Measurements from ENCODE around the gene MSI1.
A peak's percentile ranks its signal among the peaks of the same experiment; 100 is the strongest.
"Not testable (repeated sequence)": the region's sequence is repeated elsewhere in the genome, so short reads cannot be mapped to it uniquely, and the experiment has no call there.

Gene MSI1

DNA sequence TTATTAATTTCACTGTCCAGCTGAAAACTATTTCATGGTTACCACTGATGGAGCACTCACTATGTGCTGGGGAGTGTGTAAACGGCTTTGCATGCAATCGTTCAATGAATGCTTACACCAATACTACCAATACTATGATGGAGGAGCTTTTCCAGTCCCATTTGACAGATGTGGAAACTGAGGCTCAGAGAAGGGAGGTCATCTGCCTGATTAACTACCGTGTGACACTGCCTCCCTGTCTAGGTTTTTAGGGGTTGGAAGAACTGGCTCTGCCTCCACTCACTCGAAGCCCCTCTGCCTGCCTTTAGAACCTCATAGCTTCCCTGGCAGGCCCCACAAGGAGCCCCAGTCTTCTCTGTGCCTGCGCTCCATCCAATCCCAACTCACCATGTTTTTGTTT lies 11.9 kb downstream of the MSI1 start:
- no peak for DNase-seq (ENCODE audit: low read depth in 3 of 3)

DNA sequence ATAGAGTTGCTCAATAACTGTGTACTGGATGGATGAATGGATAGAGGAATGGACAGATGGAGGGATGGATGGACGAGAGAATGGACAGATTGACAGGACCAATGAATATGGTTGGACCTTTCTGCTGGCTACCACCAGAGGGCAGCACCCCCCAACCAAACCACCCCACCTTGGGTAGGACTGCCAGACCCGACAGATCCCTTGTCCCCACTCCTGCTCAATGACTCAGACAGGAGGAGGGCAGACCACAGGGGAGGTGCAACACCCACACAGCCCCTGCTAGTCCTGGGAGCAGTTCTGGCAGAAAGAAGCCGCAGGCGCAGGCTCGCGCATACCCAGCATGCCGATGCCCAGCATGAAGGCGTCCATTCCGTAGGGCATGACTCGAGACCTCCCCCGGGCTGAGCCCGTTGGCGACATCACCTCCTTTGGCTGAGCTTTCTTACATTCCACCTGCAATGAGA lies 12.4 kb downstream of the MSI1 start:
- DNase-seq (ENCODE audit: low read depth in 3 of 3), result peak; percentile 58 to 72 (median 64)

DNA sequence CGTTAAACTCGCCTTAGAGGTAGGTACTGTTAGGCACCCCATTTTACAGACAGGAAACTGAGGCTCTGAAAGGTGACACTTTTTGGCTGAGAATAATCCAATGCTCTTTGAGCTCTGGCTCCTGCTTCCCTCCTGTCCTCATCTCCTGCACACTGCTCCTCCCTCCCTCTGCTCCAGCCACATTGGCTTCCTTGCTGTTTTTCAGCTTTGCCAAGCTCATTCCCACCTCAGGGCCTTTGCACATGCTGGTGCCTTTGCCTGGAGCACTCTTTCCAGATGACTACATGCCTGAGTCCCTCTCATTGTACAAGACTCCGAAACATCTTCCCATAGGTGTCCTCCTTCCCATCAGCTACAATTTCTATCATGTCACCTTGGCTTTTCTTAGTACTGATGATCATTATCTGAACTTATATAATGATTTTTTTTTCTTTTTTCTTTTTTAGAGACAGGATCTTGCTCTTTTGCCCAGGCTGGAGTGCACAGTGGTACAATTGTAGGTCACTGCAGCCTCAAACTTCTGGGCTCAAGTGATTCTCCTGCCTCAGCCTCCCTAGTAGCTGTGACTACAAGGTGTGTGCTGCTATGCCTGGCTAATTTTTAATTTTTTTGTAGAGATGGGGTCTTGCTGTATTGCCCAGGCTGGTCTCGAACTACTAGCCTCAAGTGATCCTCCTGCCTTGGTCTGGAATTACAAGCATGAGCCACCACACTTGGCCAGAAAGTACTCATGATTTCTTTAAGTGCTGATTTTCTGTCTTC lies 15.2 kb downstream of the MSI1 start:
- no peak for DNase-seq (ENCODE audit: low read depth in 3 of 3)

DNA sequence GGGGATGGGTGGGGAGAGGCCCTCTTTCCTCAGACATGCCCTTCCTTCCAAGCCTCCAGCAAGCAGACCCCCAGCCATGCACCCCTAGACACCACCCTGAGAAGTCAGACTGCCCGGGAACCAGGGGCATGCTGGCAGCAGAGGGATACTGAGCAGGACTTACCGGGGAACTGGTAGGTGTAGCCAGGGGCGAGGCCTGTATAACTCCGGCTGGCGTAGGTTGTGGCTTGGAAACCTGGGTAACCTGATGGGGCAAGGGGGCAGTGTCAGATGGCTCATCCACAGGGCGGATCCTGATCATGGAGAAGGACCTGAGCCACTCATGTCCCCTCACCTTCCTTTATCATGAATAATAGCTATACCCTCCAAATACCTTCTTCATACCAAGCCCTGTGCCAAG lies 15.8 kb downstream of the MSI1 start:
- no peak for DNase-seq (ENCODE audit: low read depth in 3 of 3)

DNA sequence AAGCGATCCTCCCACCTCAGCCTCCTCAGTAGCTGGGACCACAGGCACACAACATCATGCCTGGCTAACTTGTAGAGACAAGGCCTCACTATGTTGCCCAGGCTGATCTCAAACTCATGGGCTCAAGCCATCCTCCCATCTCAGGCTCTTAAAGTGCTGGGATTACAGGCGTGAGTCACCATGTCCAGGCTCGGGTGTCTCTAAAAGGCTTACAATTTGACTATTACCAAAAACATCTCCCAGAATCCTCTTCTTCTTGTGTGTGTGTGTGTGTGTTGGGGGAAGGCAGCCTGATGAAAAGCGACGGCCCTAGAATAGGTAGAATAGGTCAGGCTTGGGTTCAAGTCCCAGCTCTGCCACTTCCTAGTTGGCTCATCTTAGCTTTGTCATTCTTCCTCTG lies 16.8 kb downstream of the MSI1 start:
- no peak for DNase-seq (ENCODE audit: low read depth in 3 of 3)

DNA sequence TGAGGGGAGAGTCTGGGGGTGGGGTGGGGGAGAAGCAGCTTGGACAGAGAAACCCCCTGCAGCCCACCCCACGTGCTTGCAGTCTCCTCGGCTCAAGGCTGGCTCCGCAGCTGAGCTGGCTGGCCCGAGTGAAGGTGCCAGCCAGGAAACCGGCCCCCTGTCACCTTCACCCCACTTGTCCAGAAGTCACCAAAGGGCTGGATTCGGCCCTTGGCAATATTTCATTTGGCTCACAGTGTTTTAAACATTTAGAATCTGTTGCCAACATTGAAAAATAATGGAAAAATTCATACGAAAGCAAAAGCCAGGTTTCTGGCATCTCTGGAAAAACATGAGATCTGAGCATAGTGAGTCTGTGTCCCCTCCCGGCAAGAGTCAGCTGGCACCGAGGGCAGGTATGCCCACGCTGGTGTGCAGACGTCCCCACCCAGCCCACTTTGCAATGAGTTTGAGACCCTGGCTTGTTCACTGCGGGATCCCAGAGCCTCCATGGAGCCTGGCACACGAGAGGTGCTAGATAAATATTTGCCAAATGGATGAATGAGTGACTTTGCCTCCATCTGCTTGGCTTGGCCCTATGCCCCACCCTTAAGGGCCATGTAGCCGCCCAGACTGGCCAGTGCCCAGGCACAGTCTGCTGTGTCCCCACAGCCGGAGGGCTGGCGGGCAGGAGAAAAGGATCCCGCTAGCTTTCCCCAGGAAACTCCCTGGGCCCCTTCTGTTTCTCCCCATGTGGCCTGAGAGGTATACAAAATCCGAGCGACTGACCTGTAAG lies 18.2 kb downstream of the MSI1 start:
- no peak for DNase-seq (ENCODE audit: low read depth in 3 of 3)

DNA sequence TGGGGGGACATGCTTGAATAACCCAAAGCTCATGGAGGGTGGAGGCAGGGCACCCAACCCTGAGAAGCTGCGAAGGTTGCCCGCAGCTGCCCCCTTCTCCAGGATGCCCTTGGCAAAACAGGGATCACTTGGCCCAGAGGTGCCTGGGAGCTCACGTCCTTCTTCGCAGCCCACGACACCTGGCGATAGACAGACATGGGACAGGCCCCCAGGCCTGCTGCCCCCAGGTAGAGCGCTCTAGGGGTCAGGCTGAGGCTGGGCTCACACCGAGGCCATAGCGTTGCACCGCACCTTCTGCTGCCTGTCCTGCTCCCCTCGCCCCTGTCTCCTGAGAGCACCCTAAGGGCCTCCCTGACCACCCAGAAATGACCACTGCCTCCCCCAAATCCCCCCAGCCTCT lies 21.2 kb downstream of the MSI1 start:
- DNase-seq (ENCODE audit: low read depth in 3 of 3), result no peak

DNA sequence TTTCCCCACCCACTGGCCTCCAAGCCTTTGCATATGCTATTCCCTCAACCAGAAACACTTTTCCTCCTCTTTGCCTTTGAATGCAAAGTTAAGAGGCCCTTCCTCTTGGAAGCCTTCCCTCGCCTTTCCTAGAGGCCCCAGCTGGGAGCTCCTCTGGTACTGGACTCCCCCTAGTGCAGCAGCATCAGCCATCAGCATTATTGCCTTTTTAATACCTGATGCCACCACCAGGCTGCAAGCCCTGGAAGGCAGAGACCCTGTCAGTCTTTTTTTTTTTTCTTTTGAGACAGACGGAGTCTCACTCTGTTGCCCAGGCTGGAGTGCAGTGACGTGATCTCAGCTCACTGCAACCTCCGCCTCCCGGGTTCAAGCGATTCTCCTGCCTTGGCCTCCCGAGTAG lies 22.3 kb downstream of the MSI1 start:
- DNase-seq (ENCODE audit: low read depth in 3 of 3), result no peak

DNA sequence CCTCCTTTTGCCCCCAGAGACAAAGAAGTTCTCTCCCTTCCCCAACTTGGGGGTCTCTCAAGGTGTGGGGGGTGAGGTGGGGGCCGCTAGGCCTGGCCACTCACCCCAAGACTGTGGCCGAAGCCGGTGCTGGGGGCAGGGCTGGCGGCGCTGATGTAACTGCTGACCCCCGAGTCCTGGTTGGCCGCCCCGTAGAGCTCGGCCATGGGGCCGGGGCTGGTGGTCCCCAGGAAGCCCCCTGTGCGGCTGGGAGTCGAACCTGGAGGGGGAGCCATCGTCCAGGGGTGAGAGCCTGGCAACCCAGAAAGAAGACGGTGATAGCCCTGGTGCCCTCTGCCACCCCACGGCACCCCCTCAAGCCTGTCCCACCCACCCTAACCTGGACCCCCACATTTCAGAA lies 22.9 kb downstream of the MSI1 start:
- no peak for DNase-seq (ENCODE audit: low read depth in 3 of 3)

DNA sequence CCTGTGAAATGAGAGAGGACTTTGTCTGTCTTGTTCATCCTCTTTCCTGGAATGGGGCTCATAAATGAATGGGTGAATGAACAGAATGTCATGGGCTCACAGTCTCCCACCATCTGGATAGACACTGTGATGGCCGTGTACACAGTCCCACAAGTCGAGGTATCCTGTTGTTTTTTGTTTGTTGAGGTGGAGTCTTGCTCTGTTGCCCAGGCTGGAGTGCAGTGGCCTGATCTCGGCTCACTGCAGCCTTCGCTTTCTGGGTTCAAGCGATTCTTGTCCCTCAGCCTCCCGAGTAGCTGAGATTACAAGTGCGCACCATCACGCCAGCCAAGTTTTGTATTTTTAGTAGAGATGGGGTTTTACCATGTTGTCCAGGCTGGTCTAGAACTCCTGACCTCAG lies 25.3 kb downstream of the MSI1 start:
- no peak for DNase-seq (ENCODE audit: low read depth in 3 of 3)

DNA sequence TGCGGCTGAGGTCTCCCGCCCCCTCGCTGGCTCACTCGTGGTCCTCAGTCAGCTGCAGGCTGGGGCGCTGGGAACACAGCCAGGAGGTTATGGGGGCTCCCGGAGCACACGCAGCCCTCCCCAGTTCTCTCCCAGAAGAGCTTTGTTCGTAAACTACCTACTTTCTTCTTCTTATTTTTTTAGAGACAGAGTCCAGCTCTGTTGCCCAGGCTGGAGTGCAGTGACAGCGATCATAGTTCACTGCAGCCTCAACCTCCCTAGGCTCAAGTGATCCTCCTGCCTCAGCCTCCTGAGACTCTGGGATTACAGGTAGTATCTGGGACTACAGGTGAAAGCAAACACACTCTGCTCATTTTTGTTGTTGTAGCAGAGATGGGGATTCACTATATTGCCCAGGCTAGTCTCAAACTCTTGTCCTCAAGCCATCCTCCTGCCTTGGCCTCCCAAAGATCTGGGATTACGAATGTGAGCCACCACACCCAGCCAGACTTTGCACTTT lies 25.9 kb downstream of the MSI1 start:
- no peak for DNase-seq (ENCODE audit: low read depth in 3 of 3)

DNA sequence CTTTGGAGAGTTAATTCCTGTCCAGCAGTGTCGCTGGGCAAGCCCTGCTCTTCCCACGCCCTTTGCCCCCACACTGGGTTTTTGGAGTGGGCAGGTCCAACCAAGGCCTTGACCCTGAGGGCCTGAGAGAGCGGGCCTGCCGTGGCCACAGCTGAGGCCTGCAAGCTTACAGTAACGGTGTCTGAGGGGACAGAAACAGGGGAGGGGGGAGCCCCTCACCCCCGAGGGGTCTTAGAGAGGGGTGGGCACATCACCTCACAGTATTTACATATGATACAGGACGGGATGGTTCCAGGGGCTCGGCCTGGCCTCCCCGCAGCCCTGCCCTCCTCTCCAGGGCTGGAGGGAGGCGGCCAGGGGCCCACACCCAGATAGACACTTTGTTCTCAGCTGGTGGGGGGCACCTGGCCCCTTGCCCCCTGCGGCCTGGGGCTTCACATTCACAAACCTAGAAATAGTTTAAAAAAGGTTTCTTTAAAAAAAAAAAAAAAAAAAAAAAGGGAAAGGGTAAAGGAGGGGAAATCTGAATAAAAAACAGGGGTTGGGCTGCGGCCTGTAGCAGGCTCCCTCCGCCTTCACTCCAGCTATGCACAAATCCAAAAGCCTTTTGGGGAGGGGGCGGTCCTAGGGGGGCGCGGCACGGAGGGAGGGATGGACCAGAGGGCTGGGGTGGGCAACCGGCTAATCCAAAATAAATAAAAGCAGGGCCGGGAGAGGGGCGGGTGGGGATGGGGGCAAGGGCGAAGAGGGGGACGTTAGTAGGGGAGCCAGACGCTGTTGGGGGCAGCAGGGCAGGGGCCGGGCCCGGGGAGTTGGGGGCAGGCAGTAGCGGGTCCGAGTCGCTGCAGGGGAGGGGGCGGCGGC lies 26.6 kb downstream of the MSI1 start:
- no peak for DNase-seq (ENCODE audit: low read depth in 3 of 3)

DNA sequence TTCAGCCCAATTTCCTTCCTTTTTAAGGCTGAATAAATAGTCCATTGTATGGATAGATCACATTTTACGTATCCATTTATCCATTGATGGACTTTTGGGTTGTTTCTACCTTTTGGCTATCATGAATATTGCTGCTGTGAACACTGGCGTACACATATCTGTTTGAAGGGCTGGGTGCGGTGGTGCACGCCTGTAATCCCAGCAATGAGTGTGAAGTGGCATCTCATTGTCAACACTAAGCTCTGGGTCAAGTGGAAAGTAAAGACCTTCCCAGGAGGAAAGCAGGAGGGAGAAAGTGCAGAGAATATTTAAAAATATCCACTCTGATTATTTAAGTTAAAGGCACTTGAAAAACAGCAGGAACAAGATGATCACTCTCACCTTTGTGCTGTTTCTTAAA lies 29.7 kb downstream of the MSI1 start:
- no peak for DNase-seq (ENCODE audit: low read depth in 3 of 3)

DNA sequence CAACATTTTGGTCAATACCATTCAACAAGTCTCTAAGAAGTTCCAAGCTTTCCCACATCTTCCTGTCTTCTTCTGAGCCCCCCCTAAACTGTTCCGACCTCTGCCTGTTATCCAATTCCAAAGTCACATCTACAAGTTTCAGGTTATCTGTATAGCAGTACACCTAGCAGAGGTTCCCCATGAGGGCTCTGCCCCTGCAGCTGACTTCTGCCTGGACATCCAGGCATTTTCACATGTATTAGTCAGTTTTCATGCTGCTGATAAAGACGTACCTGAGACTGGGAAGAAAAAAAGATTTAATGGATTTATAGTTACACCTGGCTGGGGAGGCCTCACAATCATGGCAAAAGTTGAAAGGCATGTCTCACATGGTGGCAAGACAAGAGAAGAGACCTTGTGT lies 31.2 kb downstream of the MSI1 start:
- DNase-seq (ENCODE audit: low read depth in 3 of 3), result no peak

DNA sequence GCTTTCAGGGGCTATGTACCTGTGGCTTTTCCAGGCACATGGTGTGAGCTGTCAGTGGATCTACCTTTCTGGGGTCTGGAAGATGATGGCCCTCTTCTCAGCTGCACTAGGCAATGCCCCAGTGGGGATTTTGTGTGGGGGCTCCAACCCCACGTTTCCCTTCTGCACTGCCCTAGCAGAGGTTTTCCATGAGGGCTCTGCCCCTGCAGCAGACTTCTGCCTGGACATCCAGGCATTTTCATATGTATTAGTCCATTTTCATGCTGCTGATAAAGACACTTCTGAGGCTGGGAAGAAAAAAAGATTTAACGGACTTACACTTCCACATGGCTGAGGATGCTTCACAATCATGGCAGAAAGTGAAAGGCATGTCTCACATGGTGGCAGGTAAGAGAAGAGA lies 32.6 kb downstream of the MSI1 start:
- DNase-seq (ENCODE audit: low read depth in 3 of 3), result not testable (repeated sequence)

DNA sequence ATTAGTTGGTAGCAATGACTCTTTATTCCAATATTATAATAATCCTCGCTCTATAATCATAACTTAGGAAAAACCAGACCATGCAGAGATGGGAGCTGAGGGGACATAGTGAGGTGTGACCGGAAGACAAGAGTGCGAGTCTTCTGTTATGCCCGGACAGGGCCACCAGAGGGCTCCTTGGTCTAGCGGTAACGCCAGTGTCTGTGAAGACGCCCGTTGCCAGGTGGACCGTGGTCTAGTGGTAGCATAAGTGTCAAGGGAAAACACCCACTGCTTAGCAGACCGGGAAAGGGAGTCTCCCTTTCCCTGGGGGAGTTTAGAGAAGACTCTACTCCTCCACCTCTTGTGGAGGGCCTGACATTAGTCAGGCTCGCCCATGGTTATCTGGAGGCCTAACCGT lies 33.5 kb downstream of the MSI1 start:
- DNase-seq (ENCODE audit: low read depth in 3 of 3), result not testable (repeated sequence)

DNA sequence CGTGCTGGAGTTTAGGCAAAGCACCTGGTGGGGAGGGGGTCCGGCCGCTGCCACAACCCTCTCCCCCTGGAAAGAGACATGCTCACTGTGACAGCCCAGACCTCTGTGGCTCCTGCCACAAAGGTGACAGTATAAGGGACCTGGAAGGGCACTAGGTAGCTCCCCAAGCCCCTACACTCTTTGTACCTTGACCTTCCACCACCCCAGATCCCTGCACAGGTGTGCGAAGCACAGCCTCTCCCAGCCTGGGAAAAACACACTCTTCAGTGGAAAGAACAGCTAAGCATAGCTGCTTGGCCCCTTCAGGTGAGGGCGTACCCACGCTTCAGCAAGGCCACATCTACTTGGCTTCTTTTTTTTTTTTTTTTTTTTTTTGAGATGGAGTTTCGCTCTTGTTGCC lies 36.4 kb downstream of the MSI1 start:
- DNase-seq (ENCODE audit: low read depth in 3 of 3), result no peak

DNA sequence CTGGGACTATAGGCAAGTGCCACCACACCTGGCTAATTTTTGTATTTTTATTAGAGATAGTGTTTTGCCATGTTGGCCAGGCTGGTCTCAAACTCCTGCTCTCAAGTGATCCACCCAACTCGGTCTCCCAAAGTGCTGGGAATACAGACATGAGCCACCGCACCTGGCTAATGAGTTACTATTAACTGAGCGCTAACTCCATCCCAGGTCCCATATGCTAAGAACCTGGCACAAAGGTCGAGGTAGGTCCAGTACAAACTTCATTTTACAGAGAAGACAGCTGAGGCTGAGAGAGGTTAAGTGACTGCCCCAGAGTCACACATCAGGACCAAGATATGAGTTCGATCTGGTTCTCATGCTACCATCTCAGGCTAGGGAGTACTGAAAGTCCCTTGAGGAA lies 36.9 kb downstream of the MSI1 start:
- DNase-seq (ENCODE audit: low read depth in 3 of 3), result no peak

DNA sequence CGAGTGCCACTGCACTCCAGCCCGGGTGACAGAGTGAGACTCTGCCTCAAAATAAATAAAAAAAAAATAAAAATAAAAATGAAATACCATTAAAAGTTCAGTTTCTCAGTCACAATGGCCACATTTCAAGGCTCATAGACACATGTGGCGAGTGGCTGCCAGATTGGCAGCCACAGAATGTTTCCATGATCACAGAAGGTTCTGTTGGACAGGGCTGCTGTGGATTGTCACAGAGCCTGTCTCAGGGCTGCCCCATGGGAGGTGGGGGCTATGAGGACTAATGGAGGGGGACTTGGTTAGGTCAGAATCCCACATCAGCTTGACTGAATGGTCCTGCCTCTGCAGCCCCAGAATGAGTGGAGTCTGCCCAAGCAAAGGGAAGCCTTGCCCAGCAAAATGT lies 37.6 kb downstream of the MSI1 start:
- no peak for DNase-seq (ENCODE audit: low read depth in 3 of 3)

DNA sequence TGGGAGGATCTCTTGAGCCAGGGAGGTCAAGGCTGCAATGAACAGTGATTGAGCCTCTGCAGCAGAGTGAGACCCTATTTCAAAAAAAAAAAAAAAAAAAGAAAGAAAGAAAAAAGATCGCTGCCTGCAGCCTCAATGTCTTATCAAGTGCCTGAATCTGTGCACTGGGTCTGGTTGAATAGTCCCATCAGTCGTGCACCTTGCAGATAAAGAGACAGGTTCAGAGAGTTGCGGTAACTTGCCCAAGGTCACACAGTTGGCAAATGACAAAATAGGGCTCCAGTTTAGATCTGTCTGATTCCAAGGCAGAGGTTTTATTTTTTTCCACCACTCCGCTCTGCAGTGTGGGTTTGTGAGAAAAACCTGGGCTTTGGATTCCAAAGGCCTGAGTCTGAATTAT lies 40.7 kb downstream of the MSI1 start:
- no peak for DNase-seq (ENCODE audit: low read depth in 3 of 3)

DNA sequence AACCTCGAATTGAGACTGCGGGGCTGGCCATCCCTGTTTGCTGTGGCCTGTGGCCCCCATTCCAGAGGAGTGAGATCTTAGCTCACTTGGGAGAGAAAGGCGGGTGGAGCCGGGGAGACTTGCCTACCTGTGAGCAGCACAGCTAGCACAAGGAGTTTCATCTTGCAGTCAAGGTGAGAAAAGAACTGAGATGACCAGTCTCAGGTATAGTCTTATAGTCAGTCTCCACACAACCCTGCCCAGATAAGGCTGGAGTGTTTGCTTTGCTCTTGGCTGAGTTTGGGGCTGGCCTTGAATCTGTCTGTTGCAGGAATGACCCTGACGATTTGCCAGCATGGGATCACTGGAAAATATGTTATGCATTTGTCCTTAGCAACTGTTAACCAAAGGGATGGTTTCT lies 41.4 kb downstream of the MSI1 start, which contains the start of gene PLA2G1B:
Gene PLA2G1B (minus strand): TSS at position 187 of the 400 bp plus-strand sequence. CDS start 26 bp downstream, at position 161.
- no peak for DNase-seq (ENCODE audit: low read depth in 3 of 3)

DNA sequence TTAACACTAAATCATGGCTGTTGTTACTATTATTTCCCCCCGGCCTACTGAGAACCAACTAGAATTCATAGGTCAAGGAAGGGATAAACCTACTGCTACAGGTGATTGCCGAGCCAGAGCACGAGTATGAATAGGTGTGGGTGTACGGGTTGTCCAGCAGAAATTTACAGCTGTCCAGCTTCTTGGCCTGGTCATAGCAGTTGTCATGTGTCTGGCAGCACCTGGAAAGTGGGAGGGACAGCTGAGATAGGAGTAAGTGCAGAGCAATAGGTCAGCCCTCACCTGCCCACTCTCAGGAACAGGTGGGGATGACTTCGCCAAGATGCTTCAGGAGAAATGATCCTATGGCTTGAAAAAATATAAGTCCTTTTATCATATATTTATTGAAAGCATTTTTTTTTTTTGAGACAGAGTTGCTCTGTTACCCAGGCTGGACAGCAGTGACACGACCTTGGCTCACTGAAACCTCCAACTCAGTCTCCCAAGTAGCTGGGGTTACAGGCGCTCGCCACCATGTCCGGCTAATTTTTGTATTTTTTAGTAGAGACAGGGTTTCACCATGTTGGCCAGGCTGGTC lies 44.0 kb downstream of the MSI1 start:
- no peak for DNase-seq (ENCODE audit: low read depth in 3 of 3)

Data from stimulated activated CD4-positive, alpha-beta T cell treated with anti-CD3 and anti-CD28 coated beads, TNF-alpha, amount 100 ng/mL, for 4 hours (primary cell).